HG02885 (cell line): ENCODE data around the gene TMEM270.
"Not testable (repeated sequence)": the region's sequence is repeated elsewhere in the genome, so short reads cannot be mapped to it uniquely, and the experiment has no call there.

Experiments
- ATAC-seq: cut with Tn5 transposase; IDR thresholded peaks from one replicate; pipeline ENCODE4 v1.9.1; 2021; ENCODE audit warnings: mild to moderate bottlenecking; ENCODE audit not compliant: unreplicated experiment, poor library complexity

The TMEM270 gene, protein sequence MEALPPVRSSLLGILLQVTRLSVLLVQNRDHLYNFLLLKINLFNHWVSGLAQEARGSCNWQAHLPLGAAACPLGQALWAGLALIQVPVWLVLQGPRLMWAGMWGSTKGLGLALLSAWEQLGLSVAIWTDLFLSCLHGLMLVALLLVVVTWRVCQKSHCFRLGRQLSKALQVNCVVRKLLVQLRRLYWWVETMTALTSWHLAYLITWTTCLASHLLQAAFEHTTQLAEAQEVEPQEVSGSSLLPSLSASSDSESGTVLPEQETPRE

GRCh38 chr7:73860859-73861258 is at the start of gene TMEM270:
TMEM270 (plus strand) TSS chr7:73861159; CDS start chr7:73861195, 36 bp downstream.
- ATAC-seq = no peak

DNA sequence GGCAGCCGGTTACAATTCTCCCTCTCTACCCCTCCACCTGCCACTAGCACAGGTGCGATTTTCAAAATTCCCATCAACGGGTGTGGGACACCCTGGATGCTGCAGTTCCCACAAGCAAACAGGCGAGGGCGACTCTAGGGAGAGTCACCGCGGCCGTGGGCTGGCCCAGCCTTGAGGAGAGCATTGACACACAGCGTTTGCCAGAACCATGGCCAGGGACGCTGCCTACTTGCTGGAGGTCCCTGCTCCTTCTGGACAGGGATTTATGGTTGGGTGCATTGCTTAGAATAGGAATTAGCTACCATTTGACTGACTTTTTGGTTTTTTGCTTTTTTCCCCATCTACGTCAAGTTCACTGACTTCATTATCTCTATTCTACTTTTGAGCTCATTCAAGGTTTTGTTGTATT is 49.2 kb upstream of the TMEM270 start:
- peak; percentile 54 for ATAC-seq

DNA sequence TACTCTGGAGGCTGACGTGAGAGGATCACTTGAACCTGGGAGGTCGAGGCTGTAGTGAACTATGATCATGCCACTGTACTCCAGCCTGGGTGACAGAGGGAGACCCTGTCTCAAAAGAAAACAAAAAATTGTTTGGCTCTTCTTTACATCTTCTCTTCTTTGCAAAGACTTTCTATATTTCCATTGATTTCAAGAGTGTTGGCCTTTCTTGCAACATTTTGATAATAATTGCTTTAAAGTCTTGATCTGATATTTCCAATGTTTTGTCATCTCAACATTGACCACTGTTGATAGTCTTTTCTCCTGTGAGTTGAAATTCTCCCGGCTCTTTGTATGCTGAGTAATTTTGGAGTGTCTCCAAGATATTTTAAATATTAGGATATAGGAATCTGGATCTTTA is 48.0 kb upstream of the TMEM270 start:
- ATAC-seq = no peak

DNA sequence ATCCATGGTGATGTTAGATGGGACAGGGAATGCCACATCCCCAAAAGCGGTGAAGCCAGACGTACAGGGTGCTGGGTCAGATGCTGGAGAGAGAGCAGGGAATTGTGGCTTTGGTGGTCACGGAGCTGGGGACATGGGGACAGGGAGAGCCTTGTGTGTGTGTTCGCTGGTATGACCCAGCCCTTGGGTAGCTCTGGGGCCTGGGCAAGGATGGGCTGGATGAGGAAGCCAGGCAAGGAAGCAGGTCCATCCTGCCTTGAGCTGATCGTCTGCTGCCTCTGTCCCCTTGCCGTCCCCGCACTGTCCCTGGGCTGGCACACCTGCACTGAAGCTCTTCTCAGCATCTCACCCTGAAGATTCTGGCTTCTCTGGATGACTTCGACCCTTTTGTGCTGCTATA is 45.5 kb upstream of the TMEM270 start:
- ATAC-seq = no peak

GRCh38 chr7:73817121-73817520 is 43.8 kb upstream of the TMEM270 start:
- no peak for ATAC-seq

DNA sequence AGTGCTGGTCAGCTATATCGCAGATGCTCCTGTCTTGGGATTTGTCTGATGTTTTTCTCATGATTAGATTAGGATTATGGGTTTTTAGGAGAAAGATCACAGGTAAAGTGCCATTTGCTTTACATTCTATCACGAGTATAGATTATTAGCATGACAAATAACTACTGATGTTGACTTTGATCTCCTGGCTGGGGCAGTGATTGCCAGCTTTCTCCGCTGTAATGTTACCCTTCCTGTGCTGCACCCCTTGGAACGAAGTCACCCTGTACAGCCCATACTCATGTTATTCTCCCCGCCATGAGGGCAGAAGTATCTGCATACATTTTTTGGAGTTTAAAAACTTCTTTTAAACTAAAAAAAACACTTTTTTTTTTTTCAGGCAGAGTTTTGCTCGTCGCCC is 40.9 kb upstream of the TMEM270 start:
- no peak for ATAC-seq

- not testable (repeated sequence) for ATAC-seq
Measured at GRCh38 chr7:73821597-73822285, 39.2 kb upstream of the TMEM270 start.

GRCh38 chr7:73822319-73823173 is 38.4 kb upstream of the TMEM270 start:
- ATAC-seq = no peak

GRCh38 chr7:73823257-73823656 is 37.7 kb upstream of the TMEM270 start:
- ATAC-seq = no peak

DNA sequence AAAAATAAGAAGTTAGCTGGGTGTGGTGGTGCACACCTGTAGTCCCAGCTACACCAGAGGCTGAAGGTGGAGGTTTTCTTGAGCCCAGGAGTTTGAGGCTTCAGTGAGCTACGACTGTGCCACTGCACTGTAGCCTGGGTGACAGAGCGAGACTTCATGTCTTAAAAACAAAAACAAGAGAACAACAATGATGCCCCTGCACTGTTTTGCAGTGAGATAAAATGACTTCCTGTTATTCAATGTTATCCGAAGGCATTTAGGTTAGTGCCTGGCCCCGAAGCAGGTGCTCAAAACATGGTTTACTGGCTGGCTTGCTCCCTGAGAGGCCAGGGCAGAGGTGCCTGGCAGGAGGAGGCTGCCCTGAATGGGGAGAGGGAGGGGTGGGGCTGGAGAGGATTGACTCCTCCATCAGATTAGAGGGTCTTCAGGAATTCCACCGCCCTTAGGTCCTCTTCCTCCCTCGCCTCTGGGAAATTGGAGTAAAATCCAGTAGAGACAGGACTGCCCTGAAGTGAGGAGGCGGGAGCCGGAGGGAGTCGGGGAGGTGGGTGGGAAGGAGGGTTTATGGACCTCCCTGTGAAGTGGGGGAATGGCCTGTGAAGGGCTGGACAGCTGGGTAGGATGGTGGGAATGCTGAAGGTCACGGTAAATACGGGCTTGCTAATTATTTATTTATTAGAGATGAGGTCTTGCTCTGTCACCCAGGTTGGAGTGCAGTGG is 36.9 kb upstream of the TMEM270 start:
- ATAC-seq = no peak

- no peak for ATAC-seq
Measured at GRCh38 chr7:73824986-73825385, 36.0 kb upstream of the TMEM270 start.

DNA sequence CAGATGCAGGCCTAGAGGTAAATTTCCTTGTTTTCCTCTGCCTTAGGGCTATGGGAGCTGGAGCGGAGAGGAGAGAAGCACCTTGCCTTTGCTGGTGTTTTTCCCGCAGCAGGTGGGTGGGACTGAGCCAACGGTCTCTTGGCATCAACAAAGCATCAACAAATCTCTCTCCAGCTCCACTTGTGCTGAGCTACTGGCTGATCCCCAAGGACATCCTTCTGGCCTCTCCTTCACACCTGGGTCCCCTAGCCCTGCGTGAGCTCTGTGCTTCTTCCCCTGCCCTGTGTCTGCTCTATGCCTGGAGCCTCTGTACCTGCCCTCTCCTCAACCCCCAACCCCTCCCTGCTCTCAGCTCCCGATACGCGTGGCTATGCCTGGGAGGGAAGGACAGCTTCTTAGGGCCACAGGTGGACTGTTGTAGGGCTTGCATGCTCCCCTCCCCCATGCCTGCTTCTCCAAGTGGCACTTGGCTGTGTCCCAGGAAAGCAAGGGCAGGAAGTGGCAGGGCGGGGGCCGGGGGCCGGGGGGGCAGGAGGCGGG is 33.3 kb upstream of the TMEM270 start:
- no peak for ATAC-seq

- ATAC-seq = no peak
Measured at GRCh38 chr7:73828107-73828803, 32.7 kb upstream of the TMEM270 start.

- ATAC-seq = no peak
Measured at GRCh38 chr7:73828972-73829371, 32.0 kb upstream of the TMEM270 start.

- no peak for ATAC-seq
Measured at GRCh38 chr7:73829505-73829904, 31.5 kb upstream of the TMEM270 start.

- no peak for ATAC-seq
Measured at GRCh38 chr7:73829921-73830680, 30.9 kb upstream of the TMEM270 start.

DNA sequence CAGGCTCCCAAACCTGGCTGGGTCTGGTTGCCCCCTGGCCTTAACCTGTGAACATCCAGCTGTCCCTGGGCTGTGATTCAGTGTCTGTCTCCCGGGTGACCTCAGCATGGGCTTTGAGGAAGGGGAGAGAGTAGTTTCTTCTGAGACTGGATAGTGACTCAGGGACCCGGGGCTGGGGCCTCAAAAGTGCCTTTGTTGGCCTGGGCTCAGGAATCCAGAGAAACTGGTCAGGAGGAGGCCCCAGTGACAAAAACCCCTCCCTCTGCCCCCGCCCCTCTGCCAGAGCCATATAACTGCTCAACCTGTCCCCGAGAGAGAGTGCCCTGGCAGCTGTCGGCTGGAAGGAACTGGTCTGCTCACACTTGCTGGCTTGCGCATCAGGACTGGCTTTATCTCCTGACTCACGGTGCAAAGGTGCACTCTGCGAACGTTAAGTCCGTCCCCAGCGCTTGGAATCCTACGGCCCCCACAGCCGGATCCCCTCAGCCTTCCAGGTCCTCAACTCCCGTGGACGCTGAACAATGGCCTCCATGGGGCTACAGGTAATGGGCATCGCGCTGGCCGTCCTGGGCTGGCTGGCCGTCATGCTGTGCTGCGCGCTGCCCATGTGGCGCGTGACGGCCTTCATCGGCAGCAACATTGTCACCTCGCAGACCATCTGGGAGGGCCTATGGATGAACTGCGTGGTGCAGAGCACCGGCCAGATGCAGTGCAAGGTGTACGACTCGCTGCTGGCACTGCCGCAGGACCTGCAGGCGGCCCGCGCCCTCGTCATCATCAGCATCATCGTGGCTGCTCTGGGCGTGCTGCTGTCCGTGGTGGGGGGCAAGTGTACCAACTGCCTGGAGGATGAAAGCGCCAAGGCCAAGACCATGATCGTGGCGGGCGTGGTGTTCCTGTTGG is 30.0 kb upstream of the TMEM270 start, which contains the start of gene CLDN4:
Gene CLDN4, plus strand, starts transcription at position 316 of the 903 bp plus-strand sequence. Its CDS starts 206 bp downstream, at position 522.
- ATAC-seq = no peak

DNA sequence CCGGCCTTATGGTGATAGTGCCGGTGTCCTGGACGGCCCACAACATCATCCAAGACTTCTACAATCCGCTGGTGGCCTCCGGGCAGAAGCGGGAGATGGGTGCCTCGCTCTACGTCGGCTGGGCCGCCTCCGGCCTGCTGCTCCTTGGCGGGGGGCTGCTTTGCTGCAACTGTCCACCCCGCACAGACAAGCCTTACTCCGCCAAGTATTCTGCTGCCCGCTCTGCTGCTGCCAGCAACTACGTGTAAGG is 29.4 kb upstream of the TMEM270 start:
- no peak for ATAC-seq
